ENCODE measurements around the gene FXYD1.

FXYD1 gene

DNA sequence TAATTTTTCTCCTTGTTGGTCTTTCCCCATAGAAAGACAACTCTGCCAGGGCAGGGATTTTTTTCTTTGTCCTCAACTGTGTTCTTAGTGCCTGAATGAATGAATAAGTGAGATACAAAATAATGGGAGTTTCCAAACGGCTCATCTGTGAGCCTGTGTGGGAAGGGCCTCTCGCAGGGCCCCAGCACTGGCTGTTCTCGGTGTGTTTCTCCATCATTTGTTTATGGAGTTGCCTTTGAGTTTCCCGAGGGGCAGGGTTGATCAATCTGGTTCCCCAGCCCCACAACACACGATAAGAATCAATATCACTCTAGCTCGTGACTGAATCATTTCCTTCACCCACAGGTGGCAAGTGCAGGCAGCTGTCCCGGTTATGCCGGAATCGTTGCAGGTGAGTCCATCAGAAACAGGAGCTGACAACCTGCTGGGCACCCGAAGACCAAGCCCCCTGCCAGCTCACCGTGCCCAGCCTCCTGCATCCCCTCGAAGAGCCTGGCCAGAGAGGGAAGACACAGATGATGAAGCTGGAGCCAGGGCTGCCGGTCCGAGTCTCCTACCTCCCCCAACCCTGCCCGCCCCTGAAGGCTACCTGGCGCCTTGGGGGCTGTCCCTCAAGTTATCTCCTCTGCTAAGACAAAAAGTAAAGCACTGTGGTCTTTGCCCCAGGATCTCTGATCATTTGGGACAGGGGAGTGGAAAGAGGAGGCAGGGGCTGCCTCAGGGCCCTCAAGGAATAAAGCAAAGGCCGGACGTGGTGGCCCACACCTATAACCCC lies 30.8 kb downstream of the FXYD1 start:
- POLR2A ChIA-PET = no interaction called here
- CTCF ChIA-PET = no interaction called here
- TF ChIP-seq HDGF (IDR thresholded peaks at IDR 0.05; ENCODE audit: borderline replicate concordance) (no peak), NFRKB (IDR thresholded peaks at IDR 0.05) (no peak), L3MBTL2 (conservative IDR thresholded peaks at IDR 0.05) (no peak), SUZ12 (IDR thresholded peaks at IDR 0.05) (no peak), ZNF384 (IDR thresholded peaks at IDR 0.05) (no peak), FOXM1 (IDR thresholded peaks at IDR 0.05; ENCODE audit: borderline replicate concordance) (no peak), FOXA1 (IDR thresholded peaks at IDR 0.05) (no peak), TARDBP (IDR thresholded peaks at IDR 0.05) (no peak), ELF4 (IDR thresholded peaks at IDR 0.05) (no peak), FOXK2 (IDR thresholded peaks at IDR 0.05) (no peak), CTBP1 (IDR thresholded peaks at IDR 0.05; ENCODE audit: borderline replicate concordance) (no peak), LEF1 (IDR thresholded peaks at IDR 0.05; ENCODE audit: borderline replicate concordance) (no peak), BHLHE40 (IDR thresholded peaks at IDR 0.05; ENCODE audit: borderline replicate concordance) (no peak), ARNT (IDR thresholded peaks at IDR 0.05) (no peak), SP1 (IDR thresholded peaks at IDR 0.05) (no peak)
- TF ChIP-seq, protein P1, sequence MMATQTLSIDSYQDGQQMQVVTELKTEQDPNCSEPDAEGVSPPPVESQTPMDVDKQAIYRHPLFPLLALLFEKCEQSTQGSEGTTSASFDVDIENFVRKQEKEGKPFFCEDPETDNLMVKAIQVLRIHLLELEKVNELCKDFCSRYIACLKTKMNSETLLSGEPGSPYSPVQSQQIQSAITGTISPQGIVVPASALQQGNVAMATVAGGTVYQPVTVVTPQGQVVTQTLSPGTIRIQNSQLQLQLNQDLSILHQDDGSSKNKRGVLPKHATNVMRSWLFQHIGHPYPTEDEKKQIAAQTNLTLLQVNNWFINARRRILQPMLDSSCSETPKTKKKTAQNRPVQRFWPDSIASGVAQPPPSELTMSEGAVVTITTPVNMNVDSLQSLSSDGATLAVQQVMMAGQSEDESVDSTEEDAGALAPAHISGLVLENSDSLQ (IDR thresholded peaks at IDR 0.05) = no peak

DNA sequence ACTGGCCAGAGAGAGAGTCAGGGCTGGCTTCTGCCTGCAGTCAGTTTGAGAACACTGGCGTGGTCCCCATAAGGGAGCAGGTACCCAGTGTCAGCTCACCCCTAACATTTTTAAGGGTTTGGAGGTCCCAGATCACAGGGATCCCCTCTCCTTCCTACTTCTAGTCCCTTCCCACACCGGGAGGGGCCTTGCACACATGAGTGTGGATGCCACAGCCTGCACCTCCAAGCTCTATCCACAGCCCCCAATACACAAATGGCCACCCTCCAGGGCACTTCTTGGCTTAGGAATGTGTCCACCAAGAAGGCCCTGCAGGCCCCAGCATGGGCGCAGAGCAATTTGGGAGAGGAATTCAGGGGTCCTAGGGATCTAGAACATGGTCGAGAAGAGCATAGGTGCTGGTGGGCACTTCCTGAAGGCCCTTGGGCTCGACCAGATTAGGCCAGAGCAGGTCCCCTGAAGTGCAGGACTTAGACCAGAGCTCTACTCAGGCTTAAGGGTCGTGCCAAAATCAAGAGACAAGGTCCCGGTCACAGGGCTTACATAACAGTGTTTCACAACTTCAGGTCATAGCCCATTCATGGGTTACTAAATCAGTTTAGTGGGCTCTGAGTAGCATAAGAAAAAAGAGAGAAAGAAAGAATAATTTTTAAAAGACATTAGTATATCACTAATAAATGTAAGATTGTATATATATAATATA lies 31.9 kb downstream of the FXYD1 start:
- no peak for DNase-seq (ENCODE audit: extremely low spot score)
- POLR2A ChIA-PET = no interaction called here
- CTCF ChIA-PET = no interaction called here
- no peak for TF ChIP-seq BHLHE40 (IDR thresholded peaks at IDR 0.05; ENCODE audit: borderline replicate concordance)
- no peak for TF ChIP-seq ZNF384 (IDR thresholded peaks at IDR 0.05)
- TF ChIP-seq CTBP1 (IDR thresholded peaks at IDR 0.05; ENCODE audit: borderline replicate concordance) = no peak
- TF ChIP-seq FOXK2 (IDR thresholded peaks at IDR 0.05) = no peak
- TF ChIP-seq ARNT (IDR thresholded peaks at IDR 0.05) = no peak
- TF ChIP-seq, protein P1 (IDR thresholded peaks at IDR 0.05) = no peak
- TF ChIP-seq HDGF (IDR thresholded peaks at IDR 0.05; ENCODE audit: borderline replicate concordance) = no peak
- TF ChIP-seq TARDBP (IDR thresholded peaks at IDR 0.05) = no peak
- TF ChIP-seq LEF1 (IDR thresholded peaks at IDR 0.05; ENCODE audit: borderline replicate concordance) = no peak
- no peak for TF ChIP-seq FOXM1 (IDR thresholded peaks at IDR 0.05; ENCODE audit: borderline replicate concordance)
- TF ChIP-seq NFRKB (IDR thresholded peaks at IDR 0.05) = no peak

More for the DNA sequence above, 30.8 kb downstream of the FXYD1 start:
- no peak for DNase-seq (ENCODE audit: extremely low spot score)

DNA sequence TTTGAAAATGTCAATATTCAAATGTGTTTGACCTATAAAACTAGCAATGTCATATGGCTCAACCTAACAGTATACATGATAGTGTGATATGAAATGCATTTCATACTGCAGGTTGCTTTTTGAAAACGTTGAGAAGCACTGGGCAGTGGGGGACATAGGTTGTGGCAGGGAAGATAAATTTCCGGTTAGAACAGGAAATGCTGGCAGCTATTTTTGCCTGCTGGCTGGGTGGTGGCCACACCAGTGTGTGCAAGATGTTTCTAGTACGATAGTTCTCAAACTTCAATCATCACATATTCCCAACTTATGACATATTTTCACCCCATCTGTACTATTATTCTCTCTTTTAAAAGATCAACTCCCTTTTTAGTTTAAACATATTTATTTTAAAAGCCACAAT lies 33.1 kb downstream of the FXYD1 start:
- no peak for TF ChIP-seq ZNF384 (IDR thresholded peaks at IDR 0.05)
- no peak for TF ChIP-seq BHLHE40 (IDR thresholded peaks at IDR 0.05; ENCODE audit: borderline replicate concordance)
- TF ChIP-seq ARNT (IDR thresholded peaks at IDR 0.05) = no peak
- no peak for TF ChIP-seq SP1 (IDR thresholded peaks at IDR 0.05)
- no peak for TF ChIP-seq TARDBP (IDR thresholded peaks at IDR 0.05)
- TF ChIP-seq FOXM1 (IDR thresholded peaks at IDR 0.05; ENCODE audit: borderline replicate concordance) = no peak
- TF ChIP-seq, protein P1 (IDR thresholded peaks at IDR 0.05) = no peak
- no peak for TF ChIP-seq HDGF (IDR thresholded peaks at IDR 0.05; ENCODE audit: borderline replicate concordance)
- TF ChIP-seq L3MBTL2 (conservative IDR thresholded peaks at IDR 0.05) = no peak
- no peak for TF ChIP-seq FOXA1 (IDR thresholded peaks at IDR 0.05)
- TF ChIP-seq LEF1 (IDR thresholded peaks at IDR 0.05; ENCODE audit: borderline replicate concordance) = no peak
- TF ChIP-seq SUZ12 (IDR thresholded peaks at IDR 0.05) = no peak
- TF ChIP-seq NFRKB (IDR thresholded peaks at IDR 0.05) = no peak
- no peak for TF ChIP-seq FOXK2 (IDR thresholded peaks at IDR 0.05)
- no peak for TF ChIP-seq ELF4 (IDR thresholded peaks at IDR 0.05)
- no peak for TF ChIP-seq CTBP1 (IDR thresholded peaks at IDR 0.05; ENCODE audit: borderline replicate concordance)
- CTCF ChIA-PET = no interaction called here
- DNase-seq (ENCODE audit: extremely low spot score) = no peak
- POLR2A ChIA-PET = no interaction called here

DNA sequence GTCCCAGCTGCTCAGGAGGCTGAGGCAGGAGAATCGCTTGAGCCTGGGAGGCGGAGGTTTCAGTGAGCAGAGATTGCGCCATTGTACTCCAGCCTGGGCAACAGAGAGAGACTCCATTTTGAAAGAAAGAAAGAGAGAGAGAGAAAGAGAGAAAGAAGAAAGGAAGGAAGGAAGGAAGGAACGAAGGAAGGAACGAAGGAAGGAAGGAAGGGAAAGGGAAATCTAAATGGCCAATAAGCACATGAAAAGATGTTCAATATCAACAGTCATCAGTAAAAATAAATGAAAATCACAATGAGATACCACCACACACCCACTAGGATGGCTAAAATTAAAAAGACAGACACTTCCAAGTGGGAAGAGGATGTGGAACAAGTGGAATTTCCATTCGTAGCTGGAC lies 35.6 kb downstream of the FXYD1 start:
- no peak for DNase-seq (ENCODE audit: extremely low spot score)
- TF ChIP-seq FOXK2 (IDR thresholded peaks at IDR 0.05) (no peak), NFRKB (IDR thresholded peaks at IDR 0.05) (no peak), HDGF (IDR thresholded peaks at IDR 0.05; ENCODE audit: borderline replicate concordance) (no peak), ELF4 (IDR thresholded peaks at IDR 0.05) (no peak), TARDBP (IDR thresholded peaks at IDR 0.05) (no peak), SP1 (IDR thresholded peaks at IDR 0.05) (no peak), BHLHE40 (IDR thresholded peaks at IDR 0.05; ENCODE audit: borderline replicate concordance) (no peak), SUZ12 (IDR thresholded peaks at IDR 0.05) (no peak), FOXA1 (IDR thresholded peaks at IDR 0.05) (no peak), L3MBTL2 (conservative IDR thresholded peaks at IDR 0.05) (no peak), FOXM1 (IDR thresholded peaks at IDR 0.05; ENCODE audit: borderline replicate concordance) (no peak), ZNF384 (IDR thresholded peaks at IDR 0.05) (no peak), CTBP1 (IDR thresholded peaks at IDR 0.05; ENCODE audit: borderline replicate concordance) (no peak), LEF1 (IDR thresholded peaks at IDR 0.05; ENCODE audit: borderline replicate concordance) (no peak), ARNT (IDR thresholded peaks at IDR 0.05) (no peak)
- TF ChIP-seq, protein P1 (IDR thresholded peaks at IDR 0.05) = no peak
- ChIA-PET CTCF (no interaction called here), POLR2A (no interaction called here)

DNA sequence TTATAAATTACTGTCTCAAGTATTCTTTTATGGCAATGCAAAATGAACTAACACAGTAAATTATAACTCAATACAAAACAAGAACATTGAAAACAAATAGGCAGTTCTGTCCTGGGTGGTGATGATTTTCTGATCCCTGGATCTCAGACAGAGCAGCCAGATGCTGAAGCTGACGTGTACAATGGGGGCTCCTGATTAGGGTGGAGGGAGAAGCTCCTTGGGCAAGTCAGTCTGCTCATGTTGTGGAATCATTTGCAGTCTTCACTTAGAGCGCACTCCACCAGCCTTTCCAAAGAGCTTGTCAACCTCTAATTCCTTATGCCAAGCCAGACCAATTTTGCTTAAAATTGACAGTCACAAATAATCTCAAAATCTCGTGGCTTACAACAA lies 37.6 kb downstream of the FXYD1 start:
- TF ChIP-seq L3MBTL2 (conservative IDR thresholded peaks at IDR 0.05) (no peak), FOXK2 (IDR thresholded peaks at IDR 0.05) (no peak), ELF4 (IDR thresholded peaks at IDR 0.05) (no peak), TARDBP (IDR thresholded peaks at IDR 0.05) (no peak), SUZ12 (IDR thresholded peaks at IDR 0.05) (no peak), CTBP1 (IDR thresholded peaks at IDR 0.05; ENCODE audit: borderline replicate concordance) (no peak), FOXA1 (IDR thresholded peaks at IDR 0.05) (no peak), SP1 (IDR thresholded peaks at IDR 0.05) (no peak), ZNF384 (IDR thresholded peaks at IDR 0.05) (no peak), NFRKB (IDR thresholded peaks at IDR 0.05) (no peak), ARNT (IDR thresholded peaks at IDR 0.05) (no peak), HDGF (IDR thresholded peaks at IDR 0.05; ENCODE audit: borderline replicate concordance) (no peak), FOXM1 (IDR thresholded peaks at IDR 0.05; ENCODE audit: borderline replicate concordance) (no peak), BHLHE40 (IDR thresholded peaks at IDR 0.05; ENCODE audit: borderline replicate concordance) (no peak), LEF1 (IDR thresholded peaks at IDR 0.05; ENCODE audit: borderline replicate concordance) (no peak)
- TF ChIP-seq, protein P1 (IDR thresholded peaks at IDR 0.05) = no peak
- ChIA-PET CTCF (no interaction called here), POLR2A (no interaction called here)
- no peak for DNase-seq (ENCODE audit: extremely low spot score)
